Measurements from ENCODE around the gene RIOK1.

DNA sequence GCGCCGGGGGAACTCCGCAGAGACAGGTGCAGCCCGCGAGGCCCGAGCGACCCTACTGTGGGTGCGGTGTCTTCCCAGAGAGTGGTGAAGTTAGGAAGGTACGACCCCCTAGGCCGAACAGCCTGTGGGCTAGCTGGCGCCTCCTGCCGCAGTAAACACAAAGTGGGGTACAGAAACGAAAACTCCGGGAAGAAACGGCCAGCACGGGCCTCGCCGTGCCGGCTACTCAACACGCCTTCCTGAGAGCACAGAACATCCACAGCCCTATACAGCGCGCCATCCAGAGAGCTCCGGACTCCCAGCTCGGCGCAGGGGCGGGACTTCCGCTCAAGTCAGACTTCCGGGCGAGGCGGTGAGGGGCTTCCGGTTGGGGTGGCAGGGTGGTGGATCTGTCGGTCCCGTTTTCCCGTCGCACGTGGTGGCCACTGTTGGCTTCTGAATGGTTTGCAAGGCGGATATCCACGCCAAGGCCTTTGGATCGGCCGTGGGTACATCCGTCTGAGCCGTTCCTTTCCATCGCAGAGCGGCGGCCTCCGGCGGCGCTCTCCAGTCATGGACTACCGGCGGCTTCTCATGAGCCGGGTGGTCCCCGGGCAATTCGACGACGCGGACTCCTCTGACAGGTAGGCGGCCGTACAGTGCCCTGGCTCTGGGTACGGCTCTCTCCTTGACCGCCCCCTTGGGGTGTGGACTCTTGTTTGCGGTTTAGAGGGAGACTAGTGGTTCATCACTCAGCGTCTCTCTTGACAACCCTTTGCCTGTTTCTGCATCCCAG, at the start of gene RIOK1, which contains the start of gene CAGE1:
- TF ChIP-seq, protein P1, sequence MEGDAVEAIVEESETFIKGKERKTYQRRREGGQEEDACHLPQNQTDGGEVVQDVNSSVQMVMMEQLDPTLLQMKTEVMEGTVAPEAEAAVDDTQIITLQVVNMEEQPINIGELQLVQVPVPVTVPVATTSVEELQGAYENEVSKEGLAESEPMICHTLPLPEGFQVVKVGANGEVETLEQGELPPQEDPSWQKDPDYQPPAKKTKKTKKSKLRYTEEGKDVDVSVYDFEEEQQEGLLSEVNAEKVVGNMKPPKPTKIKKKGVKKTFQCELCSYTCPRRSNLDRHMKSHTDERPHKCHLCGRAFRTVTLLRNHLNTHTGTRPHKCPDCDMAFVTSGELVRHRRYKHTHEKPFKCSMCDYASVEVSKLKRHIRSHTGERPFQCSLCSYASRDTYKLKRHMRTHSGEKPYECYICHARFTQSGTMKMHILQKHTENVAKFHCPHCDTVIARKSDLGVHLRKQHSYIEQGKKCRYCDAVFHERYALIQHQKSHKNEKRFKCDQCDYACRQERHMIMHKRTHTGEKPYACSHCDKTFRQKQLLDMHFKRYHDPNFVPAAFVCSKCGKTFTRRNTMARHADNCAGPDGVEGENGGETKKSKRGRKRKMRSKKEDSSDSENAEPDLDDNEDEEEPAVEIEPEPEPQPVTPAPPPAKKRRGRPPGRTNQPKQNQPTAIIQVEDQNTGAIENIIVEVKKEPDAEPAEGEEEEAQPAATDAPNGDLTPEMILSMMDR (IDR thresholded peaks at IDR 0.05; ENCODE audit: low read depth, low read length): 0 out of 2 replicates have a peak, but pooled peaks have one; percentile 8
- no peak for TF ChIP-seq EZH2phosphoT487 (IDR thresholded peaks at IDR 0.05; ENCODE audit: low read depth)

All from OCI-LY3 (cell line).